Measurements from ENCODE around the gene APCDD1.

Gene APCDD1

GRCh38 chr18:10432781-10433180 is 21.7 kb upstream of the APCDD1 start:
- H3K4me3 ChIP-seq (ENCODE audit: low read depth in 1 of 2, low read length in 1 of 2) = no peak overlapping the region
- TF ChIP-seq CTCF (IDR thresholded peaks at IDR 0.05) = no peak
- H3K36me3 ChIP-seq = no peaks in the 10 kb centered on the region
- H3K4me1 ChIP-seq (ENCODE audit: control insufficient read depth in 1 of 2, insufficient read depth in 1 of 2, low read depth in 1 of 2, low read length in 1 of 2) = no peaks in the 10 kb centered on the region
- H3K9me3 ChIP-seq = no peaks in the 10 kb centered on the region
- peaks cover 4% of the 10 kb centered on the region for H3K27me3 ChIP-seq
- no peak overlapping the region for H3K27ac ChIP-seq

- TF ChIP-seq CTCF (IDR thresholded peaks at IDR 0.05) = no peak
- Histone ChIP-seq H3K36me3 (no peaks in the 10 kb centered on the region), H3K9me3 (no peaks in the 10 kb centered on the region), H3K4me1 (ENCODE audit: control insufficient read depth in 1 of 2, insufficient read depth in 1 of 2, low read depth in 1 of 2, low read length in 1 of 2) (peaks cover 0 to 4% of the 10 kb centered on the region in 2 experiments), H3K27ac (no peak overlapping the region), H3K4me3 (ENCODE audit: low read depth in 1 of 2, low read length in 1 of 2) (no peak overlapping the region), H3K27me3 (peaks cover 4% of the 10 kb centered on the region)
These were observed 18.3 kb upstream of the APCDD1 start for GRCh38 chr18:10436160-10436559.

GRCh38 chr18:10437837-10438236 is 16.6 kb upstream of the APCDD1 start:
- TF ChIP-seq CTCF (IDR thresholded peaks at IDR 0.05) = no peak
- Histone ChIP-seq H3K9me3 (no peaks in the 10 kb centered on the region), H3K36me3 (no peaks in the 10 kb centered on the region), H3K4me3 (ENCODE audit: low read depth in 1 of 2, low read length in 1 of 2) (no peak overlapping the region), H3K27ac (no peak overlapping the region), H3K27me3 (no peaks in the 10 kb centered on the region), H3K4me1 (ENCODE audit: control insufficient read depth in 1 of 2, insufficient read depth in 1 of 2, low read depth in 1 of 2, low read length in 1 of 2) (peaks cover 0 to 4% of the 10 kb centered on the region in 2 experiments)

GRCh38 chr18:10439898-10440297 is 14.5 kb upstream of the APCDD1 start:
- no peaks in the 10 kb centered on the region for H3K9me3 ChIP-seq
- H3K4me1 ChIP-seq (ENCODE audit: control insufficient read depth in 1 of 2, insufficient read depth in 1 of 2, low read depth in 1 of 2, low read length in 1 of 2) = peaks cover 0 to 4% of the 10 kb centered on the region in 2 experiments
- no peak overlapping the region for H3K4me3 ChIP-seq (ENCODE audit: low read depth in 1 of 2, low read length in 1 of 2)
- H3K27ac ChIP-seq = no peak overlapping the region
- H3K36me3 ChIP-seq = no peaks in the 10 kb centered on the region
- TF ChIP-seq CTCF (IDR thresholded peaks at IDR 0.05) = no peak
- H3K27me3 ChIP-seq = peaks cover 13% of the 10 kb centered on the region

GRCh38 chr18:10440884-10441283 is 13.6 kb upstream of the APCDD1 start:
- TF ChIP-seq CTCF (IDR thresholded peaks at IDR 0.05) = no peak
- no peaks in the 10 kb centered on the region for H3K36me3 ChIP-seq
- peaks cover 21% of the 10 kb centered on the region for H3K27me3 ChIP-seq
- H3K9me3 ChIP-seq = no peaks in the 10 kb centered on the region
- peaks cover 0 to 4% of the 10 kb centered on the region in 2 experiments for H3K4me1 ChIP-seq (ENCODE audit: control insufficient read depth in 1 of 2, insufficient read depth in 1 of 2, low read depth in 1 of 2, low read length in 1 of 2)
- no peak overlapping the region for H3K4me3 ChIP-seq (ENCODE audit: low read depth in 1 of 2, low read length in 1 of 2)
- no peak overlapping the region for H3K27ac ChIP-seq

GRCh38 chr18:10441472-10441871 is 13.0 kb upstream of the APCDD1 start:
- Histone ChIP-seq H3K36me3 (no peaks in the 10 kb centered on the region), H3K27me3 (peaks cover 21% of the 10 kb centered on the region), H3K4me3 (ENCODE audit: low read depth in 1 of 2, low read length in 1 of 2) (no peak overlapping the region), H3K4me1 (ENCODE audit: control insufficient read depth in 1 of 2, insufficient read depth in 1 of 2, low read depth in 1 of 2, low read length in 1 of 2) (peaks cover 0 to 4% of the 10 kb centered on the region in 2 experiments), H3K9me3 (no peaks in the 10 kb centered on the region), H3K27ac (no peak overlapping the region)
- TF ChIP-seq CTCF (IDR thresholded peaks at IDR 0.05) = no peak

All from neutrophil (primary cell).